ENCODE measurements around the gene RNF187.

Gene RNF187

DNA sequence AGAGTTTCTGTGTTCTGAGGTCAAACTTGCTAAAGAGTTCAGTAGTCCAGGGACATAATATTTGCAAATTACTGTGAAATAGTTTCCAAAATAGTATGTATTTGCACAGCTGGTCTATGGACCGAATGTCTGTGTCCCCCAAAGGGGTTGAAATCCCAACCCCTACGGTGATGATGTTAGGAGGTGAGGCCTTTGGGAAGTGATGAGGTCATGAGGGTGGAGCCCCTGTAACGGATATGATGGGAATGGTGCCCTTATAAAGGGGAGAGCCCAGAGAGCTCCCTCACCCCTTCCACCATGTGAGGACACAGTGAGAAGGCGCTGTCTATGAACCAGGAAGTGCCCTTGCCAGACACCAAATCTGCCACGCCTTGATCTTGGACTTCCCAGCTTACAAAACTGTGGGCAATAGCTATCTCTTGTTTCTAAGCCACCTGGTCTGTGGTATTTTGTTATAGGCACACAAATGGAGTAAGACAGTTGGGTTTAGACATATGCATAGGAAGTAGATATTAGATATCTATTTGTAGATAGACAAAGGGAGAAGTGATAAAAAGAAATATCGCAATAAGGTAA is 21.7 kb downstream of the RNF187 start:
- TF ChIP-seq, protein P1, sequence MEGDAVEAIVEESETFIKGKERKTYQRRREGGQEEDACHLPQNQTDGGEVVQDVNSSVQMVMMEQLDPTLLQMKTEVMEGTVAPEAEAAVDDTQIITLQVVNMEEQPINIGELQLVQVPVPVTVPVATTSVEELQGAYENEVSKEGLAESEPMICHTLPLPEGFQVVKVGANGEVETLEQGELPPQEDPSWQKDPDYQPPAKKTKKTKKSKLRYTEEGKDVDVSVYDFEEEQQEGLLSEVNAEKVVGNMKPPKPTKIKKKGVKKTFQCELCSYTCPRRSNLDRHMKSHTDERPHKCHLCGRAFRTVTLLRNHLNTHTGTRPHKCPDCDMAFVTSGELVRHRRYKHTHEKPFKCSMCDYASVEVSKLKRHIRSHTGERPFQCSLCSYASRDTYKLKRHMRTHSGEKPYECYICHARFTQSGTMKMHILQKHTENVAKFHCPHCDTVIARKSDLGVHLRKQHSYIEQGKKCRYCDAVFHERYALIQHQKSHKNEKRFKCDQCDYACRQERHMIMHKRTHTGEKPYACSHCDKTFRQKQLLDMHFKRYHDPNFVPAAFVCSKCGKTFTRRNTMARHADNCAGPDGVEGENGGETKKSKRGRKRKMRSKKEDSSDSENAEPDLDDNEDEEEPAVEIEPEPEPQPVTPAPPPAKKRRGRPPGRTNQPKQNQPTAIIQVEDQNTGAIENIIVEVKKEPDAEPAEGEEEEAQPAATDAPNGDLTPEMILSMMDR (conservative IDR thresholded peaks at IDR 0.05; ENCODE audit: control insufficient read depth, insufficient read depth, low read depth, low read length) = no peak
- no peak for DNase-seq (ENCODE audit: low read depth)
- H3K4me3 ChIP-seq (ENCODE audit: control insufficient read depth, low read depth, low read length) = no peak overlapping the region

DNA sequence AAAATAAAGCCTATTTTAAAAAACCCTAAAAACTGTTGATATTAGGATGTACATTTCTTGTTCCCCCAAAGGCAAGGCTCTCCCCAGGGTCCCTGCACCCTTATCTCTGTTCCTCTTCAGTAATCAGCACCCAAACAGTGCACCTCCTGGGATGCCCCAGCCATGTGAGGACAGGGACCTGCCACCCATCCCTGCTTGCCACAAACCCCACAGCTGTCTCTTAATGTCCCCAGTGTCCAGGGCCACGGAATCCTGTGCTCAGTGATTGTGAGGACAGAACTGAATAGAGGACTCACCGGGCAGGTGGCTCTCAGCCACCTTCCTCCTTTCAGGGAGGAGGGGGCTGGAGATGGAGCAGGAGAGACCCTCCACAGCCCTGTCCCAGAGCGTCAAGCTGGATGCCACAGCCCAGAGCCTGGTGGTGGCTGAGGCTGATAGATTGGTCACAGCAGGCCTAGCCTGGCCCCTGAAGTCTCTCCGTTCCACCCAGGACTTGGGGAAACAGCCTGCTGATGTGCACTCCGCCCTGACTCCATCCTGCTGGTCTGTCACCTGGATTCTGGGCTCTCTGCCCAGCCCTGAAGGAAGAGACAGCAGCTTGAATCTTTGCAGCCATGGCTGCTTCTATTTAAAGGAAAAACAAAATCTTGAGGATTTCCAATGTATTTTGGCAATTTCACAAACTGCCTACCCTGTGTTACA is 23.1 kb downstream of the RNF187 start:
- no peak for DNase-seq (ENCODE audit: low read depth)
- TF ChIP-seq, protein P1 (conservative IDR thresholded peaks at IDR 0.05; ENCODE audit: control insufficient read depth, insufficient read depth, low read depth, low read length) = no peak
- H3K4me3 ChIP-seq (ENCODE audit: control insufficient read depth, low read depth, low read length) = no peak overlapping the region

DNA sequence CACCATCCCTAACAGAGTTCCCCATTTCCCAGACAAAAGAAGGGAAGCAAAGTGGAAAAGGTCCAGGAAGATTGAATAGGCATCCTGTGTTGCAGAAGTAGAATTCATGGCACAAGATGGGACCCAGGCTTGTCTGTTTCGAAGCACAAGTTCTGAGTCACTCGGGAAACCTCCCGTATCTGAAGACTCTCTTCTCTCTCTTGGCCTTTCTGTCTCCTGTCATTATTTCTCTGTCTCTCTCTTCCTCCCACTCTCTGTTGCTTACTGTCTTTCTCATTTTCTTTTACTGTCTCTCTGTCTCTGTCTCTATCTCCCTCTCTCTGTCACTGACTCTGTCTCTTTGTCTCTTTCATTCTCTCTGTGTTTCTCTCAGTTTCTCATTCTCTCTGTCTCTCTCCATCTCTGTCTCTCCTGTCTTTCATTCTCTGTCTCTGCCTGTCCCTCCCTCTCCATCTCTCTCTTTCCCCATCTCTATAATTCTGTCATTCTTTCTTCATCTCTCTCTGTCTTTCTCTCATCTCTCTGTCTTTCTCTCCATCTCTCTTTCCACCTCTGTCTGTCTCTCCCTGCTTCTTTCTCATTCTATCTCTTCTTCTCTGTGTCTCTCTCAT is 23.7 kb downstream of the RNF187 start:
- DNase-seq (ENCODE audit: low read depth) = peak; percentile 9
- no peak overlapping the region for H3K4me3 ChIP-seq (ENCODE audit: control insufficient read depth, low read depth, low read length)
- TF ChIP-seq, protein P1 (conservative IDR thresholded peaks at IDR 0.05; ENCODE audit: control insufficient read depth, insufficient read depth, low read depth, low read length) = no peak

DNA sequence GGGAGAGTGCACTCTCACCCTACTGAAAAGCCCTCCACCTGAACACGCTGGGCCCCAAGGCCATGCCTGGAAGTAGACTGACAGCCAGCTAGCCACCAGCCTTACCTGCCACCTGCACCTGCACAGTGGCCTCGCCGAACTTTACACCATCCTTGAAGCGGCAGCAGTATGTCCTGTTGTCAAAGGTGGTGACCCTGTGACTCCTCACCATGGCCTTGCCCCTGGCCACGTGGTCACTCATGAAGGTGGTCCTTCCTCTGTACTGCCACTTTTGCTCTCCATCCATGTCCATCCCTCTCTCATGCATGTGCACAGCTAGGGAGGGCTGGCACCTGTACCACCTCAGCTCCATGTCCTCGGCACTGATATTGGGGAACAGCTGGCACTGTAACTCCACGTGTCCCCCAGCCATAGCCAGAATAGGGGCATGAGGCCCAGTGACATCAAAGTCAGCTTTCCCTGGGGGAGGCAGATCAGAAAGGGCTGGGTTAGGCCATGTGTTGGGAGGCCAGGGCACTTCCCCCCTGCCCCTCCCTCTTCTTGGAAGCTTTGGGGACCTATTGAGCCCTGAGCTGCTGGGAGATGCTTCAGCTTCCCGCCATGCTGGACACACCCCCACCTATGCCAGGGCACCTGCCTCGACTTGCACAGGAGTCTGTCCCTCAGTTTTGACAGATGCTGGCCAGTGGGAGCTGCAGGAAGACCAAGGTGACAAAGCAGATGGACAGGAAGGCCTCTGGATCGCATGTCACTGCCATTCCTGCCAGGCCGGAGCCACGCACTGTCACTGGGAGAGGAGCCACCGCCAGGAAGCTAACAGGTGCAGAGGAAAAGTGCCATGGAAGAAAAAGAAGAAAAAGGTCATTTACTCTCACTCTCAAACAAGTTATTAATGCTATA is 24.6 kb downstream of the RNF187 start:
- no peak overlapping the region for H3K4me3 ChIP-seq (ENCODE audit: control insufficient read depth, low read depth, low read length)
- DNase-seq (ENCODE audit: low read depth) = no peak
- TF ChIP-seq, protein P1 (conservative IDR thresholded peaks at IDR 0.05; ENCODE audit: control insufficient read depth, insufficient read depth, low read depth, low read length) = no peak

DNA sequence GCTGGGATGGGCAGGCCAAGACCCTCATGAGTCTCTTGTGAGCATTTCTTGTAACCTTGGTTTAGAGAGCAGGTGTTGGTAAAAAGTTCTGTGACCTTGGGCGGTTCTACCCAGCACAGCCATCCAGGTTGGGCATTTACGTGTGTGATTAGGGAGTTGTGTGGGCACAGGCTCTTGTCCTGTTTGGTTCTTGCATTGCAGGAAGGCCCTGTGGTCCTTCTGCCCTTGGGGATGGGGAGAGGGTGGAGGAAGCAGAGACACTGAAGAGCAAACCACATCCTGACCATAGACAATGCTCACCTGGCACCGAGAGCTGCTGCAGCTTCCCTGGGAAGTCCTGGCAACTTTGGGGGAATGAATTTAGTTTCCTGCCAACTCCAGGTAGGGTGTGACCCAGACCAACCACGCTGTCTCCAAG is 25.6 kb downstream of the RNF187 start:
- TF ChIP-seq, protein P1 (conservative IDR thresholded peaks at IDR 0.05; ENCODE audit: control insufficient read depth, insufficient read depth, low read depth, low read length) = no peak
- DNase-seq (ENCODE audit: low read depth) = no peak
- no peak overlapping the region for H3K4me3 ChIP-seq (ENCODE audit: control insufficient read depth, low read depth, low read length)

DNA sequence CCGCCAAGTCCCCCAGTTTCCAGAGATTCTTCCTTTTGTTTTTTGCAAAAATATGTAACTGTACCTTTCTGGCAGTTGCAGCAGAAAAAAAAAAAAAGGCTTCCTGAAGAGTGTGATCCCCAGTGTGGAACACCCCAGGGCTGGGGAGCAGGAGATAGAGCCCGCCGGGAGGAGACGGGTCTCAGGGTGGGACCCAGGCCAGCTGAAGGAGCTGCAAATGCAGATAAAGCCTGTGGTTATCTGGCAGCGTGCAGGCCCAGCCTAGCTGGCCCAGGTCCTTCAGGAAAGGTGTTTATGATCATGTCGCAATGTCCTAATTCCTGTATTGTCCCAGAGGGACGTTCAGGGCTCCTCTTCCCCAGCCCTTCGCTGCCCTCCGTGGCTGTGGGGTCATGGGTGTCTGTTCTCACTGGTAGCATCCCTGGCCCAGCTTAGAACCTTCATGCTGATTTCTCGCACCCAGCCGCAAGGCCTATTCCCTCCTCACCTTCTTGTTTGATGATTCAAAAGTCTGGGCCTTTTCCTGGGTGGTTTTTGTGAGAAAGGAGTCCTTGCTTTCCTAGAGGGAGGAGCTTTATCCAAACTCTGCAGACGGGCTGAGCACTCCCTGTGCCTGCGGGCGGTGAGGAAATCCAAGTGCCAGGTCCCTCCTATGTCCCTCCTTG is 26.2 kb downstream of the RNF187 start:
- DNase-seq (ENCODE audit: low read depth) = no peak
- TF ChIP-seq, protein P1 (conservative IDR thresholded peaks at IDR 0.05; ENCODE audit: control insufficient read depth, insufficient read depth, low read depth, low read length) = no peak
- H3K4me3 ChIP-seq (ENCODE audit: control insufficient read depth, low read depth, low read length) = no peak overlapping the region

Measured in fibroblast of mammary gland (primary cell).